GM21576 (cell line): ENCODE measurements around the gene DIRAS3.
"Not testable (repeated sequence)": the region's sequence is repeated elsewhere in the genome, so short reads cannot be mapped to it uniquely, and the experiment has no call there.

Source experiments
- ATAC-seq: cut with Tn5 transposase; IDR thresholded peaks from one replicate; pipeline ENCODE4 v1.9.1; 2021; ENCODE audit warnings: mild to moderate bottlenecking, moderate library complexity; ENCODE audit not compliant: unreplicated experiment

DIRAS3 gene

DNA sequence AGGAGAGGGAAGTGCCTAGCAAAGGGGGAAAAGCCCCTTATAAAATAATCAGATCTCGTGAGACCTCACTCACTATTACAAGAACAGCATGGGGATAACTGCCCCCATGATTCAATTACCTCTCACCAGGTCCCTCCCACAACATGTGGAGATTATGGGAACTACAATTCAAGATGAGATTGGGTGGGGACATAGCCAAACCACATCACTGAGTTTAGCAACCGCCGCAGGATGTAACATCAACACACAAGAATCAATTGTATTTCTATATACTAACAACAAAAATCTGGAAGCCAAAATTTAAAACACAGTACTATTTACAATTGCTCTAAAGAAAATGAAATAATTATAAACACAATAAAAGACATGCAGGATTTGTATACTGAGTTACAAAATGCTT, 21.9 kb downstream of the DIRAS3 start:
- no peak for ATAC-seq

- no peak for ATAC-seq
These were observed 25.6 kb downstream of the DIRAS3 start for GRCh38 chr1:68024635-68025338.

GRCh38 chr1:68016381-68016780, 34.0 kb downstream of the DIRAS3 start:
- no peak for ATAC-seq

DNA sequence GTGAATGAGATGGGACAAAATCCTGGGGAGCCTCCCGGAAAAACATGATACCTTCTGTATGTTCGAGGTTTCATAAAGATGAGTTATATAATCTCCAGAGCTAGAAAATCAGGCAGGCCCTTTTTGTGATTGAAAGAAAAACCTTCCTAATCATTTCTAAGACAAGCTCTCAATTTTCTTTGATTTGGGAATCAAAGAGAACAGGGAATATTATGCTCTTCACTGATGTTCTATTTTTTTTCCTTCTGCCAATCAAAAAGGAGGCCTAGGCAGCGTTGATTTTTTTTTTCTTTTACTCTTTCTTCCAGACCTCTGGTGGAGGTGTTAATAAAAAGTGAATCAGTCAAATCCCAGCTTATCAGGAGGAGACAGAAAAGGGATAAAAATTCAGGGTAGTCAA, 34.5 kb downstream of the DIRAS3 start:
- ATAC-seq: no peak

GRCh38 chr1:68015369-68015768, 35.1 kb downstream of the DIRAS3 start:
- ATAC-seq: no peak

DNA sequence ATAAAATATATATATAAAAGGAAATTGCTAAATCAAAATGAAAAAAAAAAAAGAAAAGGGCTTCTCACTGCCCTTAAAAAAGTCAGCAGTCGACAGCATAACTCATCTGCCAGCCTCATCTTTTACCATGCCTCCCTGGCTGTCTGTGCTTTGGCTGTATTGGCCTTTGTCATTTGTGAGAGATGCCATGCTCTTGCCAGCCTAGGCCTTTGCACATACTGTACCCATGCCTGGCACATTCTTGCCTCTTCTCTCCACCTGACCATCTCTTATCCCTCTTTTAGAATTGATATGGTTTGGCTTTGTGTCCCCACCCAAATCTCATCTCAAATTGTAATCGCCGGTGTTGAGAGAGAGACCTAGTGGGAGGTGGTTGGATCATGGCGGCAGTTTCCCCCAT, 37.1 kb downstream of the DIRAS3 start:
- no peak for ATAC-seq

DNA sequence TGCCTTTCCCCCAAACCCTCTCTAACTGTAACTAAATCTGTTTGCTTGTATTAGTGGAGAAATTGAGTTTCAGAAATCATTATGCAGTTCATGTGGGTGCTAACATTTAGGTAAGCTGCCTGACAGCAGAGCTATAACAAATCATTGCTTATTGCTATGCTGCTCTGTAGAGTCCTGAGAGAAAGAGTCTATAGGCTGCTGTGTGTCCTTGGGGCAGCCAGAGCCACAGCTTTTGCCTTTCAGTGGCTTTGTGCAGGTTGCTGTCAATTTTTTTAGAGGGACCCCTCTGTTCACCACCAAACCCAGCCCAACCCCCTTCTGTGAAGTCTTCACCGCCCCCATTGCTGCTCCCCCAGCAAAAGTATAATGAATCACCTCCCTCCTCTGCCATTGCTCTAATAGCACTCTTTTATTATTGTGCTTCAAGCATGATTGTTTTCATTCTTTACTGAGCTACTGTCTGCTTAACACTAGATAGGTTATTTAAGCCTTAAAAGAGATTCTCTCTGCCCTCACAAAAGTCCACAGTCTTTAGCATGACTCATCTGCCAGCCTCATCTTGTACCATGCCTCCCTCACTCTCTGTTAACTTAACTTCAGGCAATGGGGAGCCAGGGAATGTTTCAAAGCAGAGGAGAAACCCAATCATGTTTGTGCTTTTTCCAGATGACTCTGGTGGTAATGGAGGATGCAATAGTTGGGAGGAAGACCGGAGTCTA, 38.6 kb downstream of the DIRAS3 start:
- no peak for ATAC-seq

GRCh38 chr1:68010543-68010942, 39.9 kb downstream of the DIRAS3 start:
- ATAC-seq: no peak

GRCh38 chr1:68010090-68010489, 40.3 kb downstream of the DIRAS3 start:
- ATAC-seq: no peak

- ATAC-seq: not testable (repeated sequence)
These were observed 46.8 kb downstream of the DIRAS3 start for GRCh38 chr1:68003626-68004025.

- ATAC-seq: no peak
These were observed 50.2 kb downstream of the DIRAS3 start for GRCh38 chr1:68000191-68000590.

DNA sequence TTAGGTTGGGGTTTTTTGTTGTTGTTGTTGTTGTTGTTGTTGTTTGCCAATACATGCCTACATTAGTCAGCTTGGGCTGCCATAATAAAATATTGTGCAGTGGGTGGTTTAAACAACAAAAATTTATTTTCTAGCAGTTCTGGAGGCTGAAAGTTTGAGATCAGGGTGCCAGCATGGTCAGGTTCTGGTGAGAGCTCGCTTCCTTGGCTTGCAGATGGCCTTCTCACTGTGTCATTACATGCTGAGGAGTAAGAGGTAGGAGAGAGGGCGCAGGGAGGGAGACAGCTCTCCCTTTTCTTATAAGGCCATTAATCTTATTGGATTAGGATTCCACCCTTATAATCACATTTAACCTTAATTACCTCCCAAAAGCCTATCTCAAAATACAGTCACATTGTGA, 52.7 kb downstream of the DIRAS3 start:
- no peak for ATAC-seq
